ENCODE data around the gene AHCYL2. TPM values are rescaled to one million over a fixed set of nuclear protein-coding genes. Genes with fewer than 3 reads are reported as not detected.

Gene AHCYL2
- total RNA-seq, 1 experiment from 2014 or later = 17.0 TPM

DNA sequence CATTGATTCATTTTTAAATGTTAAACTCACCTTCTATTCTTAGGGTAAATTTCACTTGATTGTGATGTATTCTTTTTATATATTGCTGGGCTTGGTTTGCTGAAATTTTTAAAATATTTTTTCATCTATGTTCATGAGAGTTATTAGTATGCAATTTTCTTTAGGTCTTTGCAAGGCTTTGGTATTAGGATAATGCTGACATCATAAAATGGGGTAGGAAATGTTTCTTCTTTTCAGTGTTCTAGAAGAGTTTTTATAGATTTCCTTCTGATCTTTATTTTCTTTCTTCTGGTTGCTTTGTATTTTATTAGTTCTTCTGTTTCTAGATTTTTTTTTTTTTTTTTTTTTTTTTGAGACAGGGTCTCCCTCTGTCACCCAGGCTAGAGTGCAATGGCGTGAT, 56.3 kb downstream of the AHCYL2 start:
- CTCF ChIA-PET = no interaction called here

More for the DNA sequence above, 56.3 kb downstream of the AHCYL2 start:
- ChIA-PET POLR2A (no interaction called here), RAD21 (ENCODE audit: low non-redundant PET in 1 of 2, low total read pairs in 2 of 2, uncharacterized antibody in 2 of 2, unreplicated experiment in 2 of 2) (no interaction called here)
- H3K4me1 ChIP-seq (ENCODE audit: control insufficient read depth in 1 of 2, insufficient read depth in 2 of 2, low read length in 2 of 2) = peaks cover 0 to 7% of the 10 kb centered on the region in 2 experiments; a peak in 1 of 4 replicates
- no peak overlapping the region for H3K4me3 ChIP-seq (replicated peaks in 1 of 2; ENCODE audit: low read depth in 1 of 2, low read length in 2 of 2)
- no peak overlapping the region for H3K4me2 ChIP-seq (ENCODE audit: low read length)
- H3K27ac ChIP-seq (ENCODE audit: low read depth, low read length) = no peak overlapping the region
- no peaks in the 10 kb centered on the region for H3K36me3 ChIP-seq (ENCODE audit: control insufficient read depth in 1 of 2, insufficient read depth in 2 of 2, low read length in 2 of 2)
- DNase-seq (ENCODE audit: low read depth, low spot score) (no peak), ATAC-seq (no peak)
- BruUV-seq (replicated peaks) = no TSS peak
- H3K9me2 ChIP-seq (ENCODE audit: insufficient read depth) = no peaks in the 10 kb centered on the region; the same call in 1 of the 2 replicates
- H4K20me1 ChIP-seq (ENCODE audit: insufficient read depth) = no peaks in the 10 kb centered on the region
- no peak overlapping the region for H3K9ac ChIP-seq (ENCODE audit: low read length)
- TF ChIP-seq ZNF274 (IDR thresholded peaks at IDR 0.05; ENCODE audit: low read depth, low read length) = no peak
- TF ChIP-seq EGR1 (IDR thresholded peaks at IDR 0.05; ENCODE audit: low read depth) = no peak
- TF ChIP-seq YY1 (IDR thresholded peaks at IDR 0.05; ENCODE audit: extremely low read depth, insufficient replicate concordance, low read depth, low read length) = no peak
- TF ChIP-seq SIN3A (IDR thresholded peaks at IDR 0.05; ENCODE audit: low read depth) = no peak
- TF ChIP-seq, protein P1, sequence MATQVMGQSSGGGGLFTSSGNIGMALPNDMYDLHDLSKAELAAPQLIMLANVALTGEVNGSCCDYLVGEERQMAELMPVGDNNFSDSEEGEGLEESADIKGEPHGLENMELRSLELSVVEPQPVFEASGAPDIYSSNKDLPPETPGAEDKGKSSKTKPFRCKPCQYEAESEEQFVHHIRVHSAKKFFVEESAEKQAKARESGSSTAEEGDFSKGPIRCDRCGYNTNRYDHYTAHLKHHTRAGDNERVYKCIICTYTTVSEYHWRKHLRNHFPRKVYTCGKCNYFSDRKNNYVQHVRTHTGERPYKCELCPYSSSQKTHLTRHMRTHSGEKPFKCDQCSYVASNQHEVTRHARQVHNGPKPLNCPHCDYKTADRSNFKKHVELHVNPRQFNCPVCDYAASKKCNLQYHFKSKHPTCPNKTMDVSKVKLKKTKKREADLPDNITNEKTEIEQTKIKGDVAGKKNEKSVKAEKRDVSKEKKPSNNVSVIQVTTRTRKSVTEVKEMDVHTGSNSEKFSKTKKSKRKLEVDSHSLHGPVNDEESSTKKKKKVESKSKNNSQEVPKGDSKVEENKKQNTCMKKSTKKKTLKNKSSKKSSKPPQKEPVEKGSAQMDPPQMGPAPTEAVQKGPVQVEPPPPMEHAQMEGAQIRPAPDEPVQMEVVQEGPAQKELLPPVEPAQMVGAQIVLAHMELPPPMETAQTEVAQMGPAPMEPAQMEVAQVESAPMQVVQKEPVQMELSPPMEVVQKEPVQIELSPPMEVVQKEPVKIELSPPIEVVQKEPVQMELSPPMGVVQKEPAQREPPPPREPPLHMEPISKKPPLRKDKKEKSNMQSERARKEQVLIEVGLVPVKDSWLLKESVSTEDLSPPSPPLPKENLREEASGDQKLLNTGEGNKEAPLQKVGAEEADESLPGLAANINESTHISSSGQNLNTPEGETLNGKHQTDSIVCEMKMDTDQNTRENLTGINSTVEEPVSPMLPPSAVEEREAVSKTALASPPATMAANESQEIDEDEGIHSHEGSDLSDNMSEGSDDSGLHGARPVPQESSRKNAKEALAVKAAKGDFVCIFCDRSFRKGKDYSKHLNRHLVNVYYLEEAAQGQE (IDR thresholded peaks at IDR 0.05; ENCODE audit: low read depth) = no peak
- TF ChIP-seq POLR2A (IDR thresholded peaks at IDR 0.05; ENCODE audit: borderline replicate concordance, extremely low read depth, insufficient read depth, insufficient read length) = no peak
- no peak for TF ChIP-seq RAD21 (IDR thresholded peaks at IDR 0.05; ENCODE audit: low read depth)
- TF ChIP-seq CBX3 (IDR thresholded peaks at IDR 0.05; ENCODE audit: low read depth) = no peak
- no peak for TF ChIP-seq CEBPB (IDR thresholded peaks at IDR 0.05; ENCODE audit: low read depth)
- TF ChIP-seq, protein P2, sequence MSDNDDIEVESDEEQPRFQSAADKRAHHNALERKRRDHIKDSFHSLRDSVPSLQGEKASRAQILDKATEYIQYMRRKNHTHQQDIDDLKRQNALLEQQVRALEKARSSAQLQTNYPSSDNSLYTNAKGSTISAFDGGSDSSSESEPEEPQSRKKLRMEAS (IDR thresholded peaks at IDR 0.05) = no peak
- TF ChIP-seq, protein P3, sequence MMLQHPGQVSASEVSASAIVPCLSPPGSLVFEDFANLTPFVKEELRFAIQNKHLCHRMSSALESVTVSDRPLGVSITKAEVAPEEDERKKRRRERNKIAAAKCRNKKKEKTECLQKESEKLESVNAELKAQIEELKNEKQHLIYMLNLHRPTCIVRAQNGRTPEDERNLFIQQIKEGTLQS (IDR thresholded peaks at IDR 0.05) = no peak
- TF ChIP-seq FOSL1 (IDR thresholded peaks at IDR 0.05; ENCODE audit: low read depth) = no peak
- TF ChIP-seq CTCF (IDR thresholded peaks at IDR 0.05 in 2 of 3, conservative IDR thresholded peaks at IDR 0.05 in 1 of 3; ENCODE audit: borderline replicate concordance in 1 of 3, insufficient read depth in 1 of 3, low read depth in 2 of 3, low read length in 2 of 3) = no peak
- TF ChIP-seq ELF1 (IDR thresholded peaks at IDR 0.05; ENCODE audit: borderline replicate concordance, low read depth) = no peak
- no peak for TF ChIP-seq ZFX (IDR thresholded peaks at IDR 0.05)
- no peak for TF ChIP-seq POLR2AphosphoS5 (IDR thresholded peaks at IDR 0.05; ENCODE audit: low read depth, low read length)
- no peaks in the 10 kb centered on the region for H3K79me2 ChIP-seq (ENCODE audit: insufficient read depth, low read length)
- no peaks in the 10 kb centered on the region for H3K9me3 ChIP-seq (ENCODE audit: control insufficient read depth in 1 of 2, insufficient read depth in 1 of 2, low read depth in 1 of 2, low read length in 2 of 2)
- intact Hi-C loops (cut with micrococcal nuclease) = no loop called here
- no peaks in the 10 kb centered on the region for H3K27me3 ChIP-seq (ENCODE audit: insufficient read depth, low read length)
- H2AFZ ChIP-seq (ENCODE audit: low read depth, low read length, poor library complexity, severe bottlenecking) = no peak overlapping the region

All from HCT116 (cell line).